Mucosa of descending colon (tissue), 3 donors: ENCODE data around the gene FBXO10. TPM values are rescaled to one million over a fixed set of nuclear protein-coding genes. Genes with fewer than 3 reads are reported as not detected.
"Not testable (repeated sequence)": the region's sequence is repeated elsewhere in the genome, so short reads cannot be mapped to it uniquely, and the experiment has no call there.

Experiments used
- ATAC-seq: fragments of 200-7000 bp; cut with Tn5 transposase; one replicate; pipeline ENCODE4 v1.9.1; 2020; ENCODE audit warnings: mild to moderate bottlenecking, moderate library complexity
- DNase-seq, 3 donors: peaks; one replicate each; pipeline ENCODE4 v3.0.0-alpha.2; 2020
- H3K36me3 ChIP-seq: fragments of 200-600 bp; one replicate; pipeline ENCODE4 v1.8.0; 2021; ENCODE audit warnings: low read depth, mild to moderate bottlenecking
- H3K4me1 ChIP-seq: fragments of 200-600 bp; one replicate; pipeline ENCODE4 v1.8.0; 2021; ENCODE audit warnings: low read depth, mild to moderate bottlenecking
- H3K4me3 ChIP-seq: fragments of 200-600 bp; one replicate; pipeline ENCODE4 v1.8.0; 2021; ENCODE audit warnings: mild to moderate bottlenecking
- H3K9me3 ChIP-seq: fragments of 200-600 bp; one replicate; pipeline ENCODE4 v1.8.0; 2021; ENCODE audit warnings: mild to moderate bottlenecking
- intact Hi-C, 2 donors: fragments of 100-400 bp; cut with DNase I in 1 of 2; cut with micrococcal nuclease in 1 of 2; formaldehyde crosslinking; loops; one replicate each; pipeline versions ENCODE4 v1.11.0 to v1.11.1; 2022; cut with DNase I, micrococcal nuclease
- total RNA-seq, 3 donors: library from RNA; stranded (reverse); fragmentation: NEBNext Ultra II Directional in 2 of 3; extraction: Animal tissue kit (Norgen Biotek cat#: 25700) in 2 of 3; gene quantifications; one replicate each; pipeline versions ENCODE4 v1.2.1 to v1.2.4, GENCODE V29; 2021 to 2023
- TF ChIP-seq, protein P1 (sequence below): fragments of 200-600 bp; IDR thresholded peaks from one replicate; pipeline ENCODE4 v1.8.0; 2022; ENCODE audit warnings: antibody characterized with exemption, mild to moderate bottlenecking
- donor health status: DM: no; HTN: no; CAD: no; lungs with moderate emphysema.
- donor health status: DM: no; HTN: no; CAD: no.
- donor health status: DM: no; HTN: yes; CAD: no.

The FBXO10 gene
- total RNA-seq, 3 donors from 2014 or later: 3.4 to 15.9 (median 4.6) TPM

DNA sequence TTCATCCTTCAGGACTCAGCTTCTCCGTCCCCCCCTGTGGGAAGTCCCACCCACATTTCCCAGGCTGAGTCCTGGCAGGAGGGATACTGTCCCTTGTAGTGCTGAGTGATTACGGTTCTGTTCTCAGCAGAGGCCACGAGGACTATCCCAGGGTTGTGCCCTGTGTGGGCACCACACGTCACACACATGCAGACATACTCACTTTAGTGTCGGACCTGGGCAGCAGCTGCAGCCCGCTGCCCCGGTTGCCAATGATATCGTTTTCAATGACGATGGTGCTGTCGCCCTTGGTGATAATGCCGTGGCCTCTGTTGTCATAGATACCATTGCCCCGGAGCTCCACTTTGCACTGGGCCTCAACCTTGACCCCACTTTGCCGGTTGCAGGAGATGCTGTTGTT is 58.3 kb downstream of the FBXO10 start:
- H3K4me1 ChIP-seq: no peaks in the 10 kb centered on the region
- H3K9me3 ChIP-seq: no peaks in the 10 kb centered on the region
- TF ChIP-seq, protein P1, sequence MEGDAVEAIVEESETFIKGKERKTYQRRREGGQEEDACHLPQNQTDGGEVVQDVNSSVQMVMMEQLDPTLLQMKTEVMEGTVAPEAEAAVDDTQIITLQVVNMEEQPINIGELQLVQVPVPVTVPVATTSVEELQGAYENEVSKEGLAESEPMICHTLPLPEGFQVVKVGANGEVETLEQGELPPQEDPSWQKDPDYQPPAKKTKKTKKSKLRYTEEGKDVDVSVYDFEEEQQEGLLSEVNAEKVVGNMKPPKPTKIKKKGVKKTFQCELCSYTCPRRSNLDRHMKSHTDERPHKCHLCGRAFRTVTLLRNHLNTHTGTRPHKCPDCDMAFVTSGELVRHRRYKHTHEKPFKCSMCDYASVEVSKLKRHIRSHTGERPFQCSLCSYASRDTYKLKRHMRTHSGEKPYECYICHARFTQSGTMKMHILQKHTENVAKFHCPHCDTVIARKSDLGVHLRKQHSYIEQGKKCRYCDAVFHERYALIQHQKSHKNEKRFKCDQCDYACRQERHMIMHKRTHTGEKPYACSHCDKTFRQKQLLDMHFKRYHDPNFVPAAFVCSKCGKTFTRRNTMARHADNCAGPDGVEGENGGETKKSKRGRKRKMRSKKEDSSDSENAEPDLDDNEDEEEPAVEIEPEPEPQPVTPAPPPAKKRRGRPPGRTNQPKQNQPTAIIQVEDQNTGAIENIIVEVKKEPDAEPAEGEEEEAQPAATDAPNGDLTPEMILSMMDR: no peak
- ATAC-seq (no peak), DNase-seq (no peak)
- H3K4me3 ChIP-seq: no peak overlapping the region
- H3K36me3 ChIP-seq: no peaks in the 10 kb centered on the region
- intact Hi-C loops: no loop called here

DNA sequence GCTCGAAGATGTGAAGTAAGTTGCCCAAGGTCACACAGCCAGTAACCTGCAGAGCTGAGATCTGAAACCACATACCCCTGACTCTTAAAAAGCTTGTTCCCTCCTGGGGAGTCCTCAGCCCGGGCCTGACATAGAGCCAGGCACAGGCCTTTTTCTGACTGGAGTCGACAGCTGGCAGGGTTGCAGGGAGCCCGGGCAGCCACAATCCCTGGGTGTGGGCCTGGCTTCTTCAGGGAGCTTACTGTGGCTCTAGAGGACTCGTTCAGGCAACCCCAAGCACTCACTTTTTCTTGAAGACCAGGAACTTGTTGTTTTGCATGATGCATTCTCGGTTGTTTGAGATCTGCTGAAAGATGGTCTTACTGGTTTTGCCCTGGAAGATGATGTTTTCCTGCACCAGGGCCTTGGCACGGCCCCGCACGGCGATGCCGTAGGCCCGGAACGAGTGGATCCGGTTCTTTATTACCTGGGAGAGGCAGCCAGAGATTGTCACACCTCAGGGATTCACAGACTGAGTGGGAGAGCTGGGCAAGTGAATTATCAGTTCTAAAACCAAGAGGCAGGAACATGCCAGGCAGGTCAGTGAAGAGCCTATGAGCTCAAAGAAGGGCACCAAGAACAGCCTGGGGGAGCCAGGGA is 60.4 kb downstream of the FBXO10 start:
- TF ChIP-seq, protein P1: no peak
- no peaks in the 10 kb centered on the region for H3K4me1 ChIP-seq
- H3K36me3 ChIP-seq: no peaks in the 10 kb centered on the region
- no peak overlapping the region for H3K4me3 ChIP-seq
- DNase-seq (no peak), ATAC-seq (no peak)
- intact Hi-C loops: no loop called here
- no peaks in the 10 kb centered on the region for H3K9me3 ChIP-seq

DNA sequence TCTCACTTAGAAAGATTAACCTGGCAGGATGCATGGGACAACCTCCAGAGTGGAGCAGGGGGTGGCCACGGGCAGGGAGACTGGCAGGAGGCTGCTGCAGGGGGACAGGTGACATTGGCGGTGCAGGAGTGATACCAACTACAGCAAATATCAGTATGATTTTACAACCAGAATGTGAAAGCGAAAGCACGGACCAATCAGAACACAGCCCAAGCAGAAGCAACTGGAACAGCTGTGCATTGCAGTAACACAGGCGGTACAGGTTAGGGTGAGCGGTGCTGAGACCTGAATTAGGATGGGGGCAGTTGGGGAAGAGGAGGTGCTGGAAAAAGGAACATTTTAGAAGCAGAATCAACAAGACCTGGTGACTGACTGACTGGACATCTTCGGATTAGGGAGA is 61.2 kb downstream of the FBXO10 start:
- Histone ChIP-seq H3K9me3 (no peaks in the 10 kb centered on the region), H3K4me3 (no peak overlapping the region), H3K4me1 (no peaks in the 10 kb centered on the region), H3K36me3 (no peaks in the 10 kb centered on the region)
- ATAC-seq (peak; percentile 87), DNase-seq (peak in 1 of 3 donors; percentile 37)
- TF ChIP-seq, protein P1: no peak
- intact Hi-C loops: no loop called here

GRCh38 chr9:37514415-37514814 is 61.8 kb downstream of the FBXO10 start:
- intact Hi-C loops, H3K9me3 ChIP-seq, H3K4me3 ChIP-seq, ATAC-seq, H3K36me3 ChIP-seq, DNase-seq, H3K4me1 ChIP-seq: not testable (repeated sequence)

- Histone ChIP-seq H3K4me1 (no peaks in the 10 kb centered on the region), H3K9me3 (no peaks in the 10 kb centered on the region), H3K4me3 (no peak overlapping the region), H3K36me3 (no peaks in the 10 kb centered on the region)
- TF ChIP-seq, protein P1: no peak
- no peak for ATAC-seq
- intact Hi-C loops: no loop called here
- no peak for DNase-seq
These were observed 63.7 kb downstream of the FBXO10 start for GRCh38 chr9:37512437-37512836.

- intact Hi-C loops: no loop called here
- ATAC-seq (no peak), DNase-seq (no peak)
- H3K36me3 ChIP-seq: no peaks in the 10 kb centered on the region
- H3K9me3 ChIP-seq: no peaks in the 10 kb centered on the region
- TF ChIP-seq, protein P1: no peak
- H3K4me3 ChIP-seq: no peak overlapping the region
- H3K4me1 ChIP-seq: no peaks in the 10 kb centered on the region
These were observed 64.9 kb downstream of the FBXO10 start for GRCh38 chr9:37511016-37512010.

DNA sequence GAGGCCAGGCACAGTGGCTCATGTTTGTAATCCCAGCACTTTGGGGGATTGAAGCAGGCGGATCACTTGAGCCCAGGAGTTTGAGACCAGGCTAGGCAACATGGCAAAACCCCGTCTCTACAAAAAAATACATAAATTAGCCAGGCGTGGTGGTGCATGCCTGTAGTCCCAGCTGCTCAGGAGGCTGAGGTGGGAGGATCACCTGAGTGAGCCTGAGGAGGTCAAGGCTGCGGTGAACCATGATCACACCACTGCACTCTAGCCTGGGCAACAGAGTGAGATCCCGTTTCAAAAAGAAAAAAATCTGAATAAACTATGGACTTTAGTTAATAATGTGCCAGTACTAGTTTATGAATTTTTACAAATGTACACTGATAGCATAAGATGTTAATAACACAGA is 66.1 kb downstream of the FBXO10 start:
- DNase-seq, H3K4me3 ChIP-seq, H3K4me1 ChIP-seq, H3K36me3 ChIP-seq, intact Hi-C loops, H3K9me3 ChIP-seq, ATAC-seq: not testable (repeated sequence)
